ENCODE measurements around the gene MDC1.

DNA sequence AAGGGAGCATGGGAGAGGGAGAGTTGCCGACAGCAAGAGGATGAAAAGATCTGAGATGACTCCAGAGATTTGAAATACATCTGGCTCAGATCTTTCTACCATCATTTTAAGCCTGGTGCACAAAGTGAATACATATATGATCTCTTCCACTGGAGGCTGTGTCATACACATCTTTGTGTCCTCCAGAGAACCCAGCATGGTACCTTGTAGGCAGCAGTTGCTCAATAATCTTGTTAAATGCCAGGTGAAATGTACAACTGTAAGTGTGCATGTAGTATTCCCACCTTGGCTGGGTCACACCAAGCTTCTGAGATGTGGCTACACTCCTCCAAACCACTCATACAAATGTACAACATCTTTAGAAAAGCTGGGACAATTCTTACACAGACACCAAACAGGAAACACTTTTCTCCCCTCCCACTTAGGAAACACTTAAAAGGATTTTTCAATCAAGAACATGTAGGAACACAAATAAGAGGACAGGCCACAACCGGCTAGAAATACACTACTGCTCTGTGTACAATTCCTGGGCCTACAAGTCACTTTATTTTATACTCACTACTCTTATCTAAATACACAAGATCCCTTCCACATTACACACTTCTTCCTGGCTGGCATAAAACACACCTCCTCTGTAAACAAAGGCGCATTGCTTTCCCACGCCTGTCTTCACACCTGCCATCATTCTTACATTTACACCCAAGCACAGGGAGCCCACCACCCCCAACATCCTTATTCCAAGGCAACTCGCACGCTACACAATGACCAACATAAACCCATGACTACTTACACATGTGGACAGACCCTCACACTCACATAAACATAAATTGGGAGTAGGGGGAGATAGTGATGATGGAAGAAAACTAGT is 31.1 kb upstream of the MDC1 start:
- TF ChIP-seq CTCF (IDR thresholded peaks at IDR 0.05; ENCODE audit: insufficient read depth, low read depth, low read length) (no peak), EZH2 (IDR thresholded peaks at IDR 0.05; ENCODE audit: insufficient read depth, low read length) (no peak)

All from astrocyte (in vitro differentiated cells and primary cell).